HCT116 (cell line): ENCODE results near the gene SERPINB6. TPM values are rescaled to one million over a fixed set of nuclear protein-coding genes. Genes with fewer than 3 reads are reported as not detected.

ENCODE experiments used
- ATAC-seq: fragments of 200-7000 bp; cut with Tn5 transposase; 2 replicates; pipeline ENCODE4 v1.9.1; 2020; ENCODE audit warnings: mild to moderate bottlenecking, moderate library complexity
- BruUV-seq: library from RNA; stranded (reverse); fragments of 400-500 nt; replicated peaks from 2 replicates; lab custom pipeline; 2021; lab: Mats Ljungman, UMichigan
- CTCF ChIA-PET: fragments of 300-600 bp; sonication (Branson Sonifier 250); formaldehyde crosslinking; loops from one replicate; lab custom pipeline; 2021; ENCODE audit warnings: antibody characterized with exemption; lab: Charles Lee
- POLR2A ChIA-PET: fragments of 300-600, 350-600 bp; sonication (Branson Sonifier 250); formaldehyde crosslinking; loops from one replicate; lab custom pipeline; 2021; ENCODE audit warnings: antibody characterized with exemption; lab: Charles Lee
- RAD21 ChIA-PET, 2 experiments: fragments of 300-600 bp; sonication (Branson Sonifier 250); formaldehyde crosslinking; loops; one replicate each; lab custom pipeline; 2023; ENCODE audit warnings: low total read pairs in 2 of 2; ENCODE audit not compliant: uncharacterized antibody in 2 of 2, unreplicated experiment in 2 of 2, low non-redundant PET in 1 of 2; lab: Charles Lee
- DNase-seq: peaks from one replicate; pipeline ENCODE4 v3.0.0-alpha.2; 2010; ENCODE audit warnings: low read depth, low spot score
- H2AFZ ChIP-seq: fragments of 200-600 bp; shearing (Covaris generic), sonication (generic); 2 replicates; pipeline ENCODE4 v1.6.1; 2017; ENCODE audit warnings: low read depth, mixed run types, mixed read lengths, antibody characterized with exemption, low read length; ENCODE audit not compliant: poor library complexity, severe bottlenecking
- H3K27ac ChIP-seq: 2 replicates; pipeline ENCODE4 v1.5.1; 2012; ENCODE audit warnings: low read depth, low read length
- H3K27me3 ChIP-seq: fragments of 200-600 bp; sonication (generic); 2 replicates; pipeline ENCODE4 v1.6.1; 2016; ENCODE audit warnings: mixed run types, low read length, mixed read lengths; ENCODE audit not compliant: insufficient read depth
- H3K36me3 ChIP-seq, 2 experiments: fragments of 200-500 bp in 1 of 2; fragments of 200-600 bp in 1 of 2; sonication (Bioruptor generic) in 1 of 2; sonication (generic) in 1 of 2; 2 replicates each; pipeline versions ENCODE4 v1.5.1 to v1.6.1; 2014 to 2016; ENCODE audit warnings: low read length in 2 of 2, inconsistent platforms in 1 of 2, mixed read lengths in 1 of 2, mixed run types in 1 of 2; ENCODE audit not compliant: insufficient read depth in 2 of 2, control insufficient read depth in 1 of 2
- H3K4me1 ChIP-seq, 2 experiments: fragments of 200-600 bp in 1 of 2; sonication (generic) in 1 of 2; 2 replicates each; pipeline versions ENCODE4 v1.5.1 to v1.6.1; 2012 to 2017; ENCODE audit warnings: low read length in 2 of 2, inconsistent platforms in 1 of 2, mild to moderate bottlenecking in 1 of 2, mixed read lengths in 1 of 2, mixed run types in 1 of 2, moderate library complexity in 1 of 2; ENCODE audit not compliant: insufficient read depth in 2 of 2, control insufficient read depth in 1 of 2
- H3K4me2 ChIP-seq: fragments of 200-600 bp; sonication (generic); 2 replicates; pipeline ENCODE4 v1.6.1; 2017; ENCODE audit warnings: mixed run types, low read length, mixed read lengths
- H3K4me3 ChIP-seq, 2 experiments: fragments of 200-600 bp in 1 of 2; sonication (generic) in 1 of 2; replicated peaks in 1 of 2; 2 replicates each; pipeline ENCODE4 v1.5.1; 2011 to 2016; ENCODE audit warnings: low read length in 2 of 2, control low read depth in 1 of 2, low read depth in 1 of 2, mild to moderate bottlenecking in 1 of 2, mixed read lengths in 1 of 2, mixed run types in 1 of 2
- H3K79me2 ChIP-seq: fragments of 200-600 bp; sonication (generic); 2 replicates; pipeline ENCODE4 v1.6.1; 2017; ENCODE audit warnings: mild to moderate bottlenecking, mixed run types, low read length, moderate library complexity, mixed read lengths; ENCODE audit not compliant: insufficient read depth
- H3K9ac ChIP-seq: fragments of 200-600 bp; sonication (generic); 2 replicates; pipeline ENCODE4 v1.6.1; 2016; ENCODE audit warnings: low read length, mixed read lengths
- H3K9me2 ChIP-seq: fragments of 200-600 bp; sonication (generic), shearing (Covaris generic); 2 replicates; pipeline ENCODE4 v1.6.1; 2017; ENCODE audit warnings: mixed run types, mild to moderate bottlenecking, moderate library complexity; ENCODE audit not compliant: insufficient read depth
- H3K9me3 ChIP-seq, 2 experiments: fragments of 200-500 bp in 1 of 2; fragments of 200-600 bp in 1 of 2; sonication (Bioruptor generic) in 1 of 2; sonication (generic) in 1 of 2; 2 replicates each; pipeline ENCODE4 v1.6.1; 2014 to 2017; ENCODE audit warnings: low read length in 2 of 2, mixed read lengths in 2 of 2, inconsistent platforms in 1 of 2, low read depth in 1 of 2, mild to moderate bottlenecking in 1 of 2, mixed run types in 1 of 2, moderate library complexity in 1 of 2; ENCODE audit not compliant: control insufficient read depth in 1 of 2, insufficient read depth in 1 of 2
- H4K20me1 ChIP-seq: fragments of 200-600 bp; sonication (generic), shearing (Covaris generic); 2 replicates; pipeline ENCODE4 v1.6.1; 2017; ENCODE audit warnings: mixed run types, mild to moderate bottlenecking, moderate library complexity; ENCODE audit not compliant: insufficient read depth
- CTCF ChIP-seq, 3 experiments: fragments of 200-600 bp in 1 of 3; sonication (generic) in 1 of 3; IDR thresholded peaks in 2 of 3; conservative IDR thresholded peaks in 1 of 3; 2 replicates each; pipeline ENCODE4 v1.5.1; 2012 to 2017; ENCODE audit warnings: low read depth in 2 of 3, low read length in 2 of 3, antibody characterized with exemption in 1 of 3, borderline replicate concordance in 1 of 3, control low read depth in 1 of 3, mild to moderate bottlenecking in 1 of 3, mixed read lengths in 1 of 3, mixed run types in 1 of 3, moderate library complexity in 1 of 3; ENCODE audit not compliant: insufficient read depth in 1 of 3
- ELF1 ChIP-seq: IDR thresholded peaks from 2 replicates; pipeline ENCODE4 v1.6.1; 2012; ENCODE audit warnings: low read depth, borderline replicate concordance
- EZH2 ChIP-seq: fragments of 200-600 bp; sonication (generic); IDR thresholded peaks from 2 replicates; pipeline ENCODE4 v1.6.1; 2017; ENCODE audit warnings: antibody characterized with exemption, mixed run types
- REST ChIP-seq: IDR thresholded peaks from 2 replicates; pipeline ENCODE4 v1.6.1; 2012; ENCODE audit warnings: low read depth
- SP1 ChIP-seq: IDR thresholded peaks from 2 replicates; pipeline ENCODE4 v1.6.1; 2012; ENCODE audit warnings: low read depth
- YY1 ChIP-seq: IDR thresholded peaks from 2 replicates; pipeline ENCODE4 v1.6.1; 2011; ENCODE audit warnings: low read length, low read depth, moderate library complexity, mild to moderate bottlenecking; ENCODE audit not compliant: insufficient replicate concordance; ENCODE audit errors: extremely low read depth
- intact Hi-C: fragments of 100-400 bp; cut with micrococcal nuclease; formaldehyde crosslinking; loops from 2 replicates; pipeline ENCODE4 v1.10.0; 2022
- total RNA-seq: library from RNA; stranded (reverse); gene quantifications from one replicate; pipeline ENCODE4 v1.2.1, GENCODE V29; 2021; ENCODE audit not compliant: unreplicated experiment

The SERPINB6 gene
- total RNA-seq, 1 experiment from 2014 or later, result 103 TPM

- Histone ChIP-seq H3K36me3 (peaks cover 27 to 69% of the 10 kb centered on the region in 2 experiments; a peak in 3 of 4 replicates), H3K9ac (no peak overlapping the region), H4K20me1 (no peaks in the 10 kb centered on the region), H3K27ac (no peak overlapping the region), H3K4me2 (no peak overlapping the region), H3K79me2 (no peaks in the 10 kb centered on the region), H2AFZ (no peak overlapping the region), H3K4me1 (peaks cover 0 to 6% of the 10 kb centered on the region in 2 experiments; a peak in 1 of 4 replicates), H3K4me3 (no peak overlapping the region), H3K9me2 (no peaks in the 10 kb centered on the region), H3K27me3 (no peaks in the 10 kb centered on the region), H3K9me3 (no peaks in the 10 kb centered on the region)
- ChIA-PET POLR2A (no interaction called here), RAD21 (no interaction called here), CTCF (interaction anchor here (1.6 kb wide), 1 partner anchor 12 kb away, joined by 5 read pairs; no protein-coding TSS in a partner anchor)
- no peak for DNase-seq
- no peak for ATAC-seq
- TF ChIP-seq SP1, result no peak
- no peak for TF ChIP-seq ELF1
- TF ChIP-seq YY1, result no peak
- no peak for TF ChIP-seq REST
- no peak for TF ChIP-seq CTCF (IDR thresholded peaks at IDR 0.05 in 2 of 3, conservative IDR thresholded peaks at IDR 0.05 in 1 of 3; ENCODE audit: borderline replicate concordance in 1 of 3, insufficient read depth in 1 of 3, low read depth in 2 of 3, low read length in 2 of 3)
- TF ChIP-seq EZH2, result no peak
- intact Hi-C loops, result no loop called here
- BruUV-seq, result no TSS peak
Measured at GRCh38 chr6:3013901-3014674, 42.7 kb upstream of the SERPINB6 start.
